Motor neuron (in vitro differentiated cells): ENCODE results near the gene VPS26A. TPM values are rescaled to one million over a fixed set of nuclear protein-coding genes. Genes with fewer than 3 reads are reported as not detected.

Source experiments
- ATAC-seq, 8 experiments: fragments of 200-7000 bp; cut with Tn5 transposase; replicated peaks in 6 of 8; 2 replicates each; pipeline ENCODE4 v1.8.0; 2021; ENCODE audit warnings: mild to moderate bottlenecking in 8 of 8, moderate library complexity in 8 of 8
- H3K27ac ChIP-seq, 2 donors: fragments of 250-450 bp; sonication (Bioruptor Pico); 2 replicates each; pipeline ENCODE4 v1.9.0; 2021; ENCODE audit warnings: antibody characterized with exemption in 2 of 2, mild to moderate bottlenecking in 2 of 2, moderate library complexity in 1 of 2
- H3K4me1 ChIP-seq, 2 donors: fragments of 250-450 bp; sonication (Bioruptor Pico); replicated peaks in 1 of 2; 2 replicates each; pipeline ENCODE4 v1.6.1; 2021; ENCODE audit warnings: antibody characterized with exemption in 2 of 2, mild to moderate bottlenecking in 2 of 2, moderate library complexity in 1 of 2
- H3K4me3 ChIP-seq, 5 donors: fragments of 250-450 bp; sonication (Bioruptor Pico); 2 replicates each; pipeline ENCODE4 v1.9.0; 2021; ENCODE audit warnings: antibody characterized with exemption in 5 of 5, mild to moderate bottlenecking in 5 of 5, moderate library complexity in 4 of 5
- WGBS, 10 experiments: fragments of 450-650 bp; shearing (Covaris generic); methylation state at CpG; one replicate each; pipeline ENCODE4 v1.0.0; 2022; 5-methylcytosine and 5-hydroxymethylcytosine counted together
- in situ Hi-C, 9 experiments: fragments of 400-800 bp; cut with MboI; loops; one replicate each; pipeline ENCODE4 v1.15.0; 2021; ENCODE audit warnings: low sequenced_read_pairs in 9 of 9, low pct_unique_long_range_greater_than_20kb in 2 of 9; ENCODE audit not compliant: unreplicated experiment in 9 of 9
- total RNA-seq, 8 experiments: library from RNA; unstranded; fragments of 300-600 nt; gene quantifications; 2 replicates each; pipeline versions ENCODE4 v1.2.3 to v1.2.4, GENCODE V29; 2022

Gene VPS26A
- total RNA-seq, 8 experiments from 2014 or later = 20.1 to 59.9 (median 35.1) TPM

DNA sequence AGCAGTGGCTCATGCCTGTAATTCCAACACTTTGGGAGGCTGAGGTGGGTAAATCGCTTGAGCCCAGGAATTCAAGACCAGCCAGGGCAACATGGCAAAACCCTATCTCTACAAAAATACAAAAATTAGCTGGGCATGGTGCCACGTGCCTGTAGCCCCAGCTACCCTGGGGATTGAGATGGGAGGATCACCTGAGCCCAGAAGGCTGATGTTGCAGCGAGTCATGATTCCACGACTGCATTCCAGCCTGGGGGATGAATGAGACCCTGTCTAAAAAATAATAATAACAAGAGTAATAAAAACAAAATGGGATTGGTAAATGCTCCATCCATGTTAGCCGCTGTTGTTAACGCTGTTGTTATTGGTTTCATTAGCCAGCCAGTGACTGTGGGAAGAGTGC lies 94.9 kb downstream of the VPS26A start:
- ATAC-seq = no peak

DNA sequence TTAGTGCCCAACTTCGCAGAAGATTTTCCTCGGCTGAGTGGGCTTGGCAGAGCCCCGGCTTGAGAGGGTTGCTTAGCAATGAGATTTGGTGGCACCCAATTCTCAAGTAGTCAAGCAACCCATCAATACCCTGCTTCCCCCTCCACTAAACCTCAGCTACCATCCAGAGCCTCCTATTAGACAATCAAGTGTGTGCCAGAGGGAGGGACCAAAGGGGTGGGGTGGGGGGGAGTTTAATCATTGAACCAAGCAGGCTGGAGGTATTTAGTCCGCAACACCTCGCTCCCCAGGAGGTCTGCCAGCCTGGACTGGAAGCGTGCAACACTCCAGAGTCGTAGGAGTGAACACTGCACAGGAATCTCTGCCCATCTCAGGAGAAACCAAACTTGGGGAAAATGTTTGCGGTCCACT lies 96.1 kb downstream of the VPS26A start, which contains the start of gene HKDC1:
HKDC1 (plus strand) TSS at position 292 of the 411 bp plus-strand sequence; CDS start at position 396, 104 bp downstream.
- WGBS, 10 experiments = 27 to 83% (median 67%) methylated on average over 1 to 4 of the region's 8 CpGs; no CpG with 5 or more reads in 4 of the 10 experiments
- no peak for ATAC-seq
- Histone ChIP-seq H3K4me3 (no peak within 1 kb of the TSS), H3K27ac (no peak within 1 kb of the TSS), H3K4me1 (peaks cover 8 to 9% of the 10 kb centered on the region in 2 donors)
- in situ Hi-C loops = loop anchor here in 2 of 9 experiments (10.0 to 25.0 kb wide), 2 partner anchors 175 to 417 kb away; partner anchors contain the start of gene FAM241B (in 1 of the 2)

More for the DNA sequence above, 94.9 kb downstream of the VPS26A start:
- no peak overlapping the region for H3K27ac ChIP-seq
- no peak overlapping the region for H3K4me3 ChIP-seq
- in situ Hi-C loops = loop anchor here in 1 of 9 experiments (25.0 kb wide), 1 partner anchor 418 kb away; the partner anchor contains the start of gene FAM241B
- 59 to 100% (median 85%) methylated on average over 1 to 5 of the region's 6 CpGs; no CpG with 5 or more reads in 2 of the 10 experiments for WGBS, 10 experiments
- H3K4me1 ChIP-seq = peaks cover 8% of the 10 kb centered on the region in 2 donors

DNA sequence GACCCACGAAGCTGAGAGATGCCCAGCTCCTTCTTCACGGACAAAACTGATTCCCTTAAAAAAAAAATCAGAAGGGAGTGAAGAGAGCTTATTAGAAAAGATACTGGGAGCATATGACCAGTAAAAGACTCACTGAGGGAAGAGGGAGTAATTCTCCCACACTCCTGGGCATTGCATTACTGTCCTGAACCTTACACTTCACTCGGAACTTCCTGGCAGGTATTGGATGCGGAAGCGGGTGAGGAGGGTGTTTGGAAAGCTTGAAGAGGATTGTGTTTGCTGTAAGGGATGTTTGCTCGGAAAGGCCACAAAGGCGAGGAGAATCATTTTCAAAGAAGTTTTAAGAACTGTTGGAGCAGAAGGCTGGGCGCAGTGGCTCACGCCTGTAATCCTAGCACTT lies 96.5 kb downstream of the VPS26A start:
- in situ Hi-C loops = loop anchor here in 2 of 9 experiments (10.0 to 25.0 kb wide), 2 partner anchors 174 to 417 kb away; partner anchors contain the start of gene FAM241B (in 1 of the 2)
- WGBS, 10 experiments = 56 to 100% (median 98%) methylated on average over 1 to 7 of the region's 9 CpGs; no CpG with 5 or more reads in 1 of the 10 experiments
- Histone ChIP-seq H3K4me3 (no peak overlapping the region), H3K4me1 (peaks cover 9 to 13% of the 10 kb centered on the region in 2 donors), H3K27ac (no peak overlapping the region)
- no peak for ATAC-seq

Other genes with a start within 250 kb of the VPS26A start
- 10 to 100 TPM; 38.5 to 65.7 (median 52.9) TPM for gene DDX50, start 222.9 kb upstream of the VPS26A start, total RNA-seq
- 100 to 1,000 TPM in 3 of 8 experiments, 10 to 100 TPM in 5; 33.3 to 174 (median 58.0) TPM for gene DDX21, start 168.0 kb upstream of the VPS26A start, total RNA-seq
- 10 to 100 TPM; 12.9 to 48.0 (median 31.8) TPM for gene KIFBP, start 135.4 kb upstream of the VPS26A start, total RNA-seq
- under 1 TPM in 5 of 8 experiments, not detected in 3; 0.21 to 0.92 (median 0.45) TPM for gene SRGN, start 36.1 kb upstream of the VPS26A start, total RNA-seq
- gene SUPV3L1, start 56.1 kb downstream of the VPS26A start, total RNA-seq = 10 to 100 TPM; 25.3 to 67.5 (median 37.4) TPM
- 1 to 10 TPM in 3 of 8 experiments, under 1 TPM in 3, not detected in 2; 0.04 to 4.6 (median 0.78) TPM for gene HKDC1, start 96.2 kb downstream of the VPS26A start, total RNA-seq
- gene HK1, start 154.3 kb downstream of the VPS26A start, total RNA-seq = 100 to 1,000 TPM in 2 of 8 experiments, 10 to 100 TPM in 6; 53.8 to 113 (median 83.7) TPM